HG03135 (cell line): Measurements from ENCODE around the gene MARK3.

Experiments used
- ATAC-seq: cut with Tn5 transposase; IDR thresholded peaks from one replicate; pipeline ENCODE4 v1.9.1; 2021; ENCODE audit warnings: mild to moderate bottlenecking, moderate library complexity; ENCODE audit not compliant: unreplicated experiment

MARK3 gene

DNA sequence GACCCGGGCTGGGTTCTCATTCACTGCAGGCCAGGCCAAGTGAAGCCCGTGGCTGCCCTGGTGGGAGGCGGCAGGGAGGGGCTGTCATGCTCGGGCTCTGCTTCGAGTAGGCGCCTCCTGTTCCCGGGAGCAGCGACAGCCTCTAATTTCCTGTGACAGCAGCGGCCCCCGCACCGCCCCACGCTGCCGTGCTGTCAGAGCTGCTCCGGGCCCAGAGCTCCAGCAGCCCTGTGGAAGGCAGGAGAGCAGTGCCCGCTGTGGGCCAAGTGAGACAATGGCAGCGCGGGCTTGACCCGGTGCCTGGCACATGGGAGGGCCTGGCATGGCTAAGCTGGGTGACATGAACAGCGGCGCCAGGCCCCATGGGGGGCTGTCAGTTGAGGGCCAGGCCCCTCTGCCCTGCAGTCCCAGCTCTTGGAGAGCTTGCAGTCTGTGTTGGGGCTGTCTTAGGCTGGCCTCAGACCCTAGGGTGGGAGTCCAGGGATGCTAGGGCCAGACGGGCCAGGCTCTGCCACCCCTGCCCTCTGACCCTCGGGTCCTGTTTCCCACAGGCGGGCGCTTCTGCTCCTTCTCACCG lies 148.9 kb downstream of the MARK3 start:
- ATAC-seq, result no peak

DNA sequence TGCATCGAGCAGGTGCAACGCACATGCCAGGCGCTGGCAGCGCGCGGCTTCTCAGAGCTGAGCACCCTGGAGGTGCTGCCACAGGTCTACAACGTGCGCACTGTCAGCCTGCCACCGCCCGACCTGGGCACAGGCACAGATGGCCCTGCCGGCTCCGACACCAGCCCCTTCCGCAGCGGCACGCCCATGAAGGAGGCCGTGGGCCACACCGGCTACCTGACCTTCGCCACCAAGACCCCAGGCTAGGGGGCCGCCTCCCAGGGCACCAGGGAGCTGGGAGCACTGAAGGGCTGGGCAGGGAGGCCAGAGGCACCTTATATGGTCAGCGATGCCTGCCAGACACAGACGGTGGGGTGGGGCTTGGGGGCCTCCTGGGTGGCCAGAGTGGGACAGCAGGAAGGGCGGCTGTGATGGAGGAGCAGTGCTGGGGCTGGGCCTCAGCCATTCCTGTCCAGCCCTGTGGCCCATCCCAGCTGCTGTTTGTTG lies 149.4 kb downstream of the MARK3 start:
- ATAC-seq, result no peak

DNA sequence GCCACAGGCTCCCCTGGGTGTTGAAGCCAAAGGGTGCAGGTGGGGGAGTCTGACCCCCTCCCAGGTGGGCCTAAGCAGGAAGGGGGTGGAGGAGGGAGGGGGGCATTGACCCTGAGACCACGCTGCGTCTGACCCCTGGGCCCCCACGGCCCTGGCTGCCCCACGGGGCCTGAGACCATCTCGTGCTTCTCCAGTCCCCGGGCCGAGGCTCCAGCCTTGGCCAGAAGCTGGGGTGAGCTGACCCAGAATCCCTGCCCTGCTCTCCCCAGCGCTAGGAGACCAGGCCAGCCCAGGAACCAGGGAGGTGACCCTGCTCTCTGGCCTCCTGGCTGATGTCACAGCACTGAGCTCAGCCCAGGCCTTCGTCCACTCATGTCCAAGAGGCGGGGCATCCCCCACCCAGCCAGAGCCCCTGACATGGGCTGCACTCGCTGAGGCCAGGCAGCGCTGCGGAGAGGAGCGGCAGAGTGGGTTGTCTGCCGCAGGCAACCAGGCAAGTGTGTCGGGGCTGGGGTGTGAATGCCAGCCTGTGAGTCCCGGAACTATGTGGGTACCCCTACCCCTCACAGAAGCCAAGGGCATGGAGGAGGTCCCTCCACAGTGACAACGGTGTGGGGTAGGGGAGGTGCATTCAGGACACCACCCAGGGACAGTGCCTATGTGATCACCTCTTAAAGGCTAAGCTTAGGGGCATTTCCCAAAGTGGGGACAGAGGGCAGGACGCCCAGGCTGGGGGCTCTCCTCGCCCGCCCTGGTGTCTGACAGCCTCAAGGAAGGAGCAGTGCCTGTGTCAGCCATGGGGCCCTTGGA lies 150.1 kb downstream of the MARK3 start:
- no peak for ATAC-seq

DNA sequence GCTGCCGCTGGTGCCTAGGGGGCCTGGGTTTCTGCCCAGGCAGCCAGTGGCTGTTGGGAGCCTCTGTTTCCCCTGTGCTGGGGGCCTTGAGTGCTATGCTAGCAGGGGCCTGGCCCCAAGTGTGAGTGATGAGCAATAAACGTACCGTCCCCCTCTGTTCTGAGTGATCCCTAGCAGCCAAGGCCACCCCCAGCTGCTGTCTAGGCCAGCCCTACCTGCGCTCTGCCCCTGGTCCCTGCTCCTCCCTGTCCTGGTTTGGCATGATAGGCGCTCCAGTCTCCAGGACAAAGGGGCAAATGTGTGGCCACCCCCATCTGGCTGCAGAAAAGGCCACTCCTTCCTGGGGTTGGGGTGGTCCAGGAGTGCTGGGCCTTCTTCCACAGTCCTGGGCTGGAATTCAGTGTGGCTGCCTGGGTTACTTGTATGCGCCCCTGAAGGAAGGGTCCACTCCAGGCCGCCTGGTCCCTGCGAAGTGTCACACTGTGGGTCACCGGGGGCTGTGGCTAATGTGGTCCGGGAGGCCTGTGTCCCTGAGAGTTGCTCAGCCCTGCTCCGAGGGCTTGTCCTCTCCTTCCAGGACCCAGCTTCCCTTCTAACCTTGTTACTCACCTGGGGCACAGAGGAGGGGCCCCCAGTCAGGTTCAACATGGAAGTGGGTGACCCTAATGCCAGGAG lies 150.8 kb downstream of the MARK3 start:
- no peak for ATAC-seq

DNA sequence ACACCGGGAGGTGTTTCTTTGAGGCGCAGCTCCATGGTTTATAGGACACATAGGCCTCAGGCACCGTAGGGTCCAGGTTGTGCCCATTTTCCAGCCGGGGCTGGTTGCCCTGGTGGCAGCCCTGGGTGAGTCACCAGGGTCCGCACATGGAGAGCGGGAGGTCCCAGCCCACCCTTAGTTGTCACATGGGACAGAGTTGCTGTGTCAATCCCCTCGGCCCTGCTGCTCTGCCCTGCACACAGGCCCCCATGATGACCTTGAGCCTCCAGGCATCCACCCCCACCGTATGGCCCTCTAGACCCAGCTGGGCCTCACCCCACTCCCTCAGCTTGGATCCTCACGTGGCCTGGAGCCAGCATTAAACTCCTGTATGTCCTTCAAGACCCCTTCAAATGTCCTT lies 151.5 kb downstream of the MARK3 start:
- no peak for ATAC-seq

DNA sequence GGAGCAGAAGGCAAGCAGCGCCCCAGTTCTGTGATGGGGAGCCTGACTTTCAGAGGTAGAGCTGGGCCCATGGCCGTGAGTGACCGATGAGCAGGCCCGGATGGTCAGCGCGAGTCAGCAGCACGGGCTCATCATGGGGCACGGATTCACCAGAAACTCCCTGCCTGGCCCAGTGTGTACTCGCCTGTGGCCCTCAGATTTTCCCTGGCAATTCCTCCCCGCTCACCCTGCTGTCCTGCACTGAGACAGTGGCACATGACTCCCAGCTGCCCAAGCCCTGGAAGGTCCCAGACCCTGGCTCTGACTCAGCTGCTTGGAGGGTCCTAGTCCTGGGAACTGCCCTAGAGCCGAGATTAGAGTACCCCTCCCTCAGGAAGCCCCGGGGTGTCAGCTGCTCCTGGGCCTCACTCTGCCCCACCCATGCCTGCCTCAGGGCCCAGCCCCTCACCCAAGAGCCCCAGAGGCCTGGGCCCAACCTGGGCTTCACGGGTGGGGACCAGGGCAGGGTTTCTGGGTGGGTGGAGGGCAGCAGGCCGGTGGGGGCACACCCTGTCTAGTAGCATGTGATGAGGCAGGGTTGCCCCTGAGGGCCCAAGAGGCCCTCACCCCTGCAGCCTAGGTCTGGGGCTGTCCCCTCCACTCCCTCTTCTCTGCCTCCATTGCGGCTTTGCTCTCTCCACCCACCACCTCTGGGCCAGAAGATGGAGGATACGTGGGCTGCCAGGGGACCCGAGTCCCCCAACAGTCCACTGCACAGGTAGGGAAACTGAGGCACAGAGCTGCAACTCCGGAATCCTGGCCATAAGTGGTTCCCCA lies 152.2 kb downstream of the MARK3 start:
- no peak for ATAC-seq

DNA sequence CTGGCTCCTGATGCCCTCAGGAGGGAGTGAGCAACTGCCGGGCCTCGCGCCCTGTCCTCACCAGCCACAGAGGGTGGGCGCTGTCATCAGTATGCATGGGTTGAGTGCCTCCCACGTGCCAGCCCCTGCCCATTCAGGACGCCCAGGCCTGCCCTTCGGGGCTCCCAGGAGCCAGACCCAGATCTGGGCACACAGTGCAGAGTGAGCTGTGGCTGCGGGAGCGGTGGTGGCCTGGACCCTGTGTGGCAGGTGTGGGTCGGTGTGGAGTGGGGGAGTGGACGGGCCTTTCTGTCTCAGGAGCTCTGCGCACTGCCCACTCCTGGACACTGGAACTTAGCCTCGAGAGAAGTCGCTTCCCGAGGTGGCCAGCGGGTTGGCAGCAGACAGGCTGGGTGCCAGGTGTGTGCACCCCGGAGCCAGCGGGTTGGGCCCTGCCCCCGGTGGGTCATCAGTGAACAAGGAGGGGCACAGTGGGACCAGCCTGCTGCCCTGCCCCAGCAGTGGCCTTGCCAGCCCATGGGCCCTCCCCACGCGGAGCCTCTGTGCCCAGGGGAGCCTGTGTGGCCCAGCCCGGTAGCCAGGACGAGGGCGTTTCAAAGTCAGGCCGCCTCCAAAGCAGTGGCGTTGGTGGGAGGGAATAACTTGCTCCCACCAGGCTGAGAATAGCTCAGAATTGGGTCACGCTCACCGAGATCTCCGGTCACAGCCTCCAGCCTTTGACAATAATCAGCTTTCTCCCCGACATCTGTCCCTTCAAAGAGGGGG lies 153.3 kb downstream of the MARK3 start:
- no peak for ATAC-seq

DNA sequence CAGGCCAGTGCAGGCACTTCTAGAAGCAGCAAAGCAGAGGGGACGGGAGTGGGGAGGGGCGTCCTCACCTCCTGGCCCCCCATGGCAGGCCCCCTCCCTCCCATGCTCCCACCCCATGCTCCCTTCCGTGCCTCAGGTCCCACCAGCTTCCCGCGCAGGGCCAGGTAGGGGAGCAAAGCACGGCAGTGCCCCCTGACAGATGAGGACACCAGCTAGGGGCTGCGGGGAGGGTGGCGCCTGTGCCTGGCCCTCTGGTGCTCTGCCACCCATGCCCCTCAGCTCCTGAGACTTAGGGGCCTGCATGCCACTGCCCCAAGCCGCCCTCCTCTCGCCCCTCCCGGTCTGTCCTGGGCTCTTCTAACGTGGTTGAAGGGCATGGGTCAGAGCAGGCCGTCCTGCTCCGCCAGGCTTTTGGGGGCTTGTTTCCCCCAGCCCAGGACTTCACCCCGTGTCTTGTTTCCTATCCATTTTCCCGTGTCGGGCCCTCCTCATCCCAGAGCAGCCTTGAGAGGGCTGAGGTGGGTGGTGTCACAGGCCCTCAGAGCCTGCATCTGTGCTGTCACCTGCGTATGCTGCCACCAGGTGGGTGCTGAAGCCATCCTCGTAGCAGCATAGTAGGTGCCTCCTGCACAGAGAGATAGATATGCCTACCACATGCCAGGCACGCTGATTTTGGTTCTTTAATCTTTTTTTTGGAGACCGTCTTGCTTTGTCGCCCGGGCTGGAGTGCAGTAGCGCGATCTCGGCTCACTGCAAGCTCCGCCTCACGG lies 154.0 kb downstream of the MARK3 start:
- no peak for ATAC-seq

DNA sequence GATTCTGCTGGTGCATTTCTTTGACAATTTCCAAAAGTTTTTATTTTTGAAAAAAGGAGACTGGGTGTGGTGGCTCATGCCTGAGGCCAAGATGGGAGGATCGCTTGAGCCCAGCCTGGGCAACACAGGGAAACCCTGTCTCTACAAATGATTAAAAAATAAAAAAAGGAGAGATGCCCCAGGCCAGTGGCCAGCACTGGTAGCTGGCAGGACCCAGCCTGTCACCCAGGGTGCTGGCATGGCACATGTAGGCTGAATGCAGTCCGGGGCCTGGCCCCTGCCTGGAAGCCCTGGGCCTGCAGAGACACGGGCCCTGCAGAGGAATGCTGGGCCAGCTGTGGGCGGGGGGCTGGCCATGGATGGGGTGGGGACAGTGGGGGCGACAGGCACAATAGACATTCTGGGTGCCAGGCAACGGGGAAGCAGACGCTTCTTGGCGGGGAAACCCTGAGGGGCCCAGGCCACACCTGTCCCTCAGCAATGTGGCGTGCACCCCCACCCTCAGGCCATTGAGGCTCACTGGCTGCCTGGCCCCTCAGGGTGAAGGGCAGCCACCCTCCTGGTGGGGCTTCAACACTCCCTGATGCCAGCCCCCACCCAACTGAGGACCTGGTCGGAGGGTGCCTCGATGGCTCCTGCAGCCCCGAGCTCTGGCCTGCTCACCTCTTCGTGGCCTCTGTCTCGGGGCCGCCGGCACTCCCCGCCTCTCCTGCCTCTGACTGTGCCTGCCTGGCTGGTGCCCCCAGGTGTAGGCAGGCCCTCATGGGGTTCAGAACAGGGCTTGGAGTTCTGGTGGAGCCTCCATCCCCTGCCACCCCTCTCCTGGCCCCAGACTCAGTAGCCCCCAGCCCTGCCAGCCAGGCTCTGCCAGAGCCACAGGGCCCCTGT lies 155.8 kb downstream of the MARK3 start:
- no peak for ATAC-seq

DNA sequence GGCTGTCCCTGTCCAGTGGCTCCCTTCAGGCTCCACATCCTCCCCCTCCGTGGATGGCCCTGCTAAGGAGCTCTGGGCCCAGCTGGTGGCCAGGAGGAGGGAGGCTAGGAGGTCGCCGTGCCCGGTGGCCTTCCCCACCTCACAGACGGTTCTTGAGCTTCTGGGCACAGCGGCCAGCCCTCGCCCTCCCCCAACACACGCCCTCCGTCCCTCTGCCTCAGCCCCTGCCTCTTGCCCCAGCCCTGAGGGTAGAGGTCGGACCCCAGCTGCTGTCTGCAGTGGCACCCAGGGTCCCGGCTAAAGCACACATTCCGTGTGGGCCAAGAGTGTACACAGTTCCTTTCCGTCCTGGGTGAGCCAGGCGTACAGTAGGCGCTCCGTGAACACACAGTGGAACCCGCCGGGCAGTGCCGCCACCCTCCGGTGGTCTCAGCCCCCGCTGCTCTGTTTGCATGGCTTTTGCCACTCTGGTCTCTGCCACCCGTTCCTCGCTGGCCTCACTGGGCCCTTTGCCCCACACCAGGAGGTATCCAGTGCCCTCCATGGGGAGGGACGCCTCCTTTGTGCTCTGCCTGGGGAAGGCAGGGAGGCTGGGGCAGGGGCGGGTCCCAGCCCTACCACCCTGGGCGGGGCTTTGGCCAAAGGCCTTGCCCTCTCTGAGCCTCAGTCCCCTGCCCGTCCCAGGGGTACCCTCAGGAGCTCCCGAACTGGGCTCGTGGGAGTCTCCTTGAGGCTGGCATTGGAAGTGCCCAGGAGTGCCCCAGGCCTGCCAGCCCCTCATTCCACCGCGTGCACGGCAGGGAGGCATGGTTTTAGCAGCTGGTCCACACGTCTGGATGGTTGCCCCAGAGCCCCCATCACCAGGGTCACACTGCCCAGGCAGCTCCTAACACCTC lies 156.7 kb downstream of the MARK3 start:
- no peak for ATAC-seq

DNA sequence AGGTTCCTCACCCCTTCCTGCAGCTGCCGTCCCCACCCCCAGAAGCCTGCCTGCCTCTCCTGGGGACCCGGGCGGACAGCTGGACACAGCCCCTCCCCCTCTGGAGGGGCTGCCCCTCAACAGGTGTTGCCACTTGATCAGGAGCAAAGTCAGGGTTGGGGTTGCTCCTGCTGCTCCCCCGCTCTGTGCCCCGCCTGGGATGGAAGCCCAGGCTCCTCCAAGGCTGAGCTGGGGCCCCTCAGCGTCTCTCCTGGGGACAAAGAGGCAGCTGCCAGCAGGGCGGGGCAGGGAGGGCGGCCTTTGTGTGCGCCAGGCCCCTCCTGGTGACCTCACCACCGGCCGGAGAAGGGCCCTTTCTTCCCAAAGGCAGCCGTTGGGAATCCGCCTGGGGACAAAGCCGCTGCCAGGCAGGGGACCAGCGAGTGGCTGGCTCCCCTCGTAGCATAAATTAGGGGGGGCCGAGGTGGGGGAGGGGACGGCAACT lies 157.4 kb downstream of the MARK3 start:
- ATAC-seq, result no peak

DNA sequence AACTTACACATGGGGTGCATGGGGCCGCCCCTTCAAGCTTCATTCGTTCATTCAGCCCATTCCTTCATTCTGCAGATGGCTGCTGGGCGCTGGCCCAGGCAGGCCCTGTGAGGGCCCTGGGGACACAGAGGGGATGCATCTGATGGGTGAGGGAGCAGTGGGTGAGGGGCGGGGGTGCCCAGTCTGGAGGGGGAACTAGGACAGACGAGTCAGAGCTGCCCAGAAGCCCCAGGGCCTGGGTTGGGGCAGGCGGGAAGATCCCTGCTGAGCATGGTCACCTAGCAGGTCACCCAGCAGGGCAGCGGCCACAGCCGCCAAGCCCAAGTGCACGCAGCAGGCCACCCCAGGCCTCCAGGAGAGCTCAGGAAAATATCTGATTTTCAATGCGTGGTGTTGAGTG lies 157.9 kb downstream of the MARK3 start:
- no peak for ATAC-seq

DNA sequence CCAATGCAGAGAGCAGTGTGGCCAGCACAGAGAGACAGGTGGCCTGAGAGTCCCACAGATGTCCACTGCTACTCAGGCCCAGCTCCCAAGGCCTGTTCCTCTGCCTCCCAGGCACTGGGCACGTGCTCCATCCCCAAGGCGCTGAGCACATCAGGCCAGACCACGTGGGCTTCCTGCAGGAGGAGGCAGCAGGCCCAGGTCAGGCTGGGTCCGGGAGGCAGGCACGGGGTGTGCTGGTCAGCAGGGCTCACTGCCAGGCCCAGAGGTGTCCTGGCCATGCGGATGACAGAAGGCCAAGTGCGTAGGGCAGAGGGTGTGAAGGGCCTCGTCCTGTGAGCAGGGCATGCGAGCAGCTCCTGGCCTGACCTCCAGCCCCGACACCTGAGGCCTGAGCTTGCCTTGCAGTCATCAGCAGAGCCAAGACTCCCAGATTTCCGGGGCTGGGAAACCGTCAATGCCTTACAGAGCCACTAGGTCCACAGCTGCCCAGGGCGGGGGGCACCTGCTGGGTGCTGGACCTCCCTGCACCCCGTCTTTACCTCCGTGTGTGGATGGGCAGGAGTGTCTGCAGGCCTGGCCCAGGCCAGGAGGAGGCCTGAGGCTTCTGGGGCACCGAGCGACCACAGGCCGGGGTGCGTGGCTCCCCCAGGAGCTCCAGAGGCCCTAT lies 158.6 kb downstream of the MARK3 start:
- no peak for ATAC-seq

DNA sequence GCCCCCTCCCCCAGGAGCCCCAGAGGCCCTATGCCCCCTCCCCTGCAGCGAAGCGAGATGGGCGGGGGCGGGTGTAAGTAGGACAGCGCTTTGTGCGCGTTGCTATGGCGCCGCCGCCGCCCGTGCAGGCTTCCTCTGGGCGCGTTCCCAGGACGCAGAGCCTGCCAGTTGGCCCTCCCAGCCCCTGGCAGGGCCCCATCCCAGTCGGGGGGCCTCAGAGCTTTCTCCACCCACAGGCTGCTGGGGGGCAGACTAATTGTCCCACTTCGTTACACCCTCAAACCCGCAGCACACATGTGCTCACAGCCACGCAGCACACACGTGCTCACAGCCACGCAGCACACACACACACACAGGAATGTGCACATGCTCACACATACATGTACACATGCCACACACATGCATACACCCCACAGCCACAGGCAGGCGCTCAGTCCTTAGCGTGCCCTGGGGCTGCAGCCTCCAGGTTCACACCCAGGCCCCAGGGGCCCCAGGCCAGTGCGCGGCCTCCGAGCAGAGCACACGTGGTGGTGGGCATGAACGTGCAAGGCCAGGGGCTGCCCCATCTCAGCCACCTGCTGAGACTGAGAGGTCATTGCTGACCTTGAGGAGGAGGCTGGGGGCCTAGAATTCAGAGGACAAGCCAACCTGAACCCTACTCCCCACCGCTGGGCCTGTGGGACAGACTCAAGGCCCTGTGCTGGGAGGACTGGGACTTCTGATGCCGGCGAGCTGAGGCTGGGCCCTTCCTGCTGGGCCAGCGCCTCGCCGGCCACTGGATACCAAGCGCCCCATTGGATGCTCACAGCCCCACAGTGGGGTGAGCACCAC lies 159.4 kb downstream of the MARK3 start:
- no peak for ATAC-seq

DNA sequence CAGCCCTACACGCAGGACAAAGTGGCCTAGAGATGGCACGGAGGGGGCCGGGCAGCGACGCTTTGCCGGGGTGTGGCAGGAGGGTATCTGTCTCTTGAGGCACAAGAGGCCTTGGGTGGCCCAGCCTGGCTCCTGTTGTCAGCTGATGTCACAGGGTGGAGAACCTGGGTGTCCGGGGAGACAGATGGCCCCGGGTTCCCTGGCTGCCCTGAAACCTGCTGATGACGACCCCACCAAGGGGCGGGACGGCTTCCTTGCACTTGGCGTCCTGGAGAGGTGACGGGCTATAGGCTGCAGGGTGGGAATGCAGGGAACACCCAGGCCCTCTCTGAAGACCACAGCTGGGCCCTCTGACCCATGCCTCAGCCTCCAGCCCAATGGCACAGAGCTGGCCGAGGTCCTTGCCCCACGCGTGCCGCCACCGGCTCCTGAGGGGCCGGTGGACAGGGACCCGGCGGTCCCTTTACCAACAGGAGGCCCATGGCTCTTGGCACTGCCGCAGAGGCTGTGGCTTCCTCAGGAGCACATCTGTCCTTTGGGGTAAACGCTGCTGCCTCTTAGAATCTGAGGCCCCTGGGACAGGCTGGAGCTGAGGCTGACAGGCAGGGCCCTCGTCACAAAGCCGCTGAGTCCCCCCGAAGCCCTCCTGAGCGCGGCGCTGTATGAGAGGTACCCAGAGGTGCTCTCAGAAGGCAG lies 160.2 kb downstream of the MARK3 start:
- no peak for ATAC-seq
